ENCODE measurements around the gene POLQ. TPM values are rescaled to one million over a fixed set of nuclear protein-coding genes. Genes with fewer than 3 reads are reported as not detected.
"Not testable (repeated sequence)": the region's sequence is repeated elsewhere in the genome, so short reads cannot be mapped to it uniquely, and the experiment has no call there.

POLQ gene
- total RNA-seq, 1 donor from 2014 or later, result 1.4 TPM

GRCh38 chr3:121414924-121415323 is 130.9 kb downstream of the POLQ start:
- H3K27me3 Mint-ChIP-seq, result no peaks in the 10 kb centered on the region
- no peak overlapping the region for H3K4me3 Mint-ChIP-seq
- no peak overlapping the region for H3K27ac Mint-ChIP-seq
- TF ChIP-seq CTCF (IDR thresholded peaks at IDR 0.05), result no peak
- no peaks in the 10 kb centered on the region for H3K36me3 Mint-ChIP-seq (ENCODE audit: low read depth)
- no peaks in the 10 kb centered on the region for H3K4me1 Mint-ChIP-seq
- intact Hi-C loops (cut with micrococcal nuclease), result no loop called here
- DNase-seq (no peak), ATAC-seq (ENCODE audit: low read depth) (no peak)
- ChIA-PET POLR2A (no interaction called here), CTCF (no interaction called here)
- H3K9me3 Mint-ChIP-seq, result no peaks in the 10 kb centered on the region

GRCh38 chr3:121411523-121411922 is 134.3 kb downstream of the POLQ start:
- no peak for TF ChIP-seq CTCF (IDR thresholded peaks at IDR 0.05)
- H3K9me3 Mint-ChIP-seq, result no peaks in the 10 kb centered on the region
- CTCF ChIA-PET, result no interaction called here
- intact Hi-C loops (cut with micrococcal nuclease), result no loop called here
- no peak overlapping the region for H3K27ac Mint-ChIP-seq
- H3K36me3 Mint-ChIP-seq (ENCODE audit: low read depth), result no peaks in the 10 kb centered on the region
- DNase-seq, result no peak
- no peaks in the 10 kb centered on the region for H3K4me1 Mint-ChIP-seq
- POLR2A ChIA-PET, result no interaction called here
- no peak for ATAC-seq (ENCODE audit: low read depth)
- H3K27me3 Mint-ChIP-seq, result no peaks in the 10 kb centered on the region
- H3K4me3 Mint-ChIP-seq, result no peak overlapping the region

- Mint-ChIP-seq H3K9me3 (no peaks in the 10 kb centered on the region), H3K27me3 (no peaks in the 10 kb centered on the region), H3K4me3 (no peak overlapping the region), H3K27ac (no peak overlapping the region), H3K36me3 (ENCODE audit: low read depth) (no peaks in the 10 kb centered on the region), H3K4me1 (no peaks in the 10 kb centered on the region)
- ATAC-seq (ENCODE audit: low read depth) (no peak), DNase-seq (no peak)
- no peak for TF ChIP-seq CTCF (IDR thresholded peaks at IDR 0.05)
- POLR2A ChIA-PET, result no interaction called here
- intact Hi-C loops (cut with micrococcal nuclease), result no loop called here
- CTCF ChIA-PET, result no interaction called here
Measured at GRCh38 chr3:121405631-121406030, 140.2 kb downstream of the POLQ start.

GRCh38 chr3:121399820-121400219 is 146.0 kb downstream of the POLQ start:
- no peak for TF ChIP-seq CTCF (IDR thresholded peaks at IDR 0.05)
- ChIA-PET POLR2A (no interaction called here), CTCF (no interaction called here)
- H3K27me3 Mint-ChIP-seq, result peaks cover 8% of the 10 kb centered on the region
- H3K9me3 Mint-ChIP-seq, result no peaks in the 10 kb centered on the region
- no peaks in the 10 kb centered on the region for H3K36me3 Mint-ChIP-seq (ENCODE audit: low read depth)
- no peak for ATAC-seq (ENCODE audit: low read depth)
- DNase-seq, result no peak
- intact Hi-C loops (cut with micrococcal nuclease), result no loop called here
- H3K27ac Mint-ChIP-seq, result no peak overlapping the region
- H3K4me1 Mint-ChIP-seq, result no peaks in the 10 kb centered on the region
- H3K4me3 Mint-ChIP-seq, result no peak overlapping the region

GRCh38 chr3:121398051-121398450 is 147.7 kb downstream of the POLQ start:
- H3K36me3 Mint-ChIP-seq (ENCODE audit: low read depth); H3K27ac Mint-ChIP-seq; H3K9me3 Mint-ChIP-seq; H3K27me3 Mint-ChIP-seq; CTCF ChIA-PET; DNase-seq; H3K4me1 Mint-ChIP-seq; POLR2A ChIA-PET; H3K4me3 Mint-ChIP-seq; intact Hi-C loops (cut with micrococcal nuclease); ATAC-seq (ENCODE audit: low read depth): not testable (repeated sequence)

- CTCF ChIA-PET; intact Hi-C loops (cut with micrococcal nuclease); H3K4me1 Mint-ChIP-seq; DNase-seq; H3K4me3 Mint-ChIP-seq; H3K27ac Mint-ChIP-seq; ATAC-seq (ENCODE audit: low read depth); H3K9me3 Mint-ChIP-seq; H3K27me3 Mint-ChIP-seq; POLR2A ChIA-PET; H3K36me3 Mint-ChIP-seq (ENCODE audit: low read depth): not testable (repeated sequence)
Measured at GRCh38 chr3:121395967-121396366, 149.8 kb downstream of the POLQ start.

- ATAC-seq (ENCODE audit: low read depth); H3K27me3 Mint-ChIP-seq; DNase-seq; H3K36me3 Mint-ChIP-seq (ENCODE audit: low read depth); H3K27ac Mint-ChIP-seq; H3K4me1 Mint-ChIP-seq; POLR2A ChIA-PET; intact Hi-C loops (cut with micrococcal nuclease); CTCF ChIA-PET; H3K4me3 Mint-ChIP-seq: not testable (repeated sequence)
- peaks cover 10% of the 10 kb centered on the region for H3K9me3 Mint-ChIP-seq
Measured at GRCh38 chr3:121388308-121388707, 157.5 kb downstream of the POLQ start.

All from activated B cell treated with CpG ODN at 0.5 μM for 24 hours (primary cell).